ENCODE results near the gene DDAH2.

The DDAH2 gene

DNA sequence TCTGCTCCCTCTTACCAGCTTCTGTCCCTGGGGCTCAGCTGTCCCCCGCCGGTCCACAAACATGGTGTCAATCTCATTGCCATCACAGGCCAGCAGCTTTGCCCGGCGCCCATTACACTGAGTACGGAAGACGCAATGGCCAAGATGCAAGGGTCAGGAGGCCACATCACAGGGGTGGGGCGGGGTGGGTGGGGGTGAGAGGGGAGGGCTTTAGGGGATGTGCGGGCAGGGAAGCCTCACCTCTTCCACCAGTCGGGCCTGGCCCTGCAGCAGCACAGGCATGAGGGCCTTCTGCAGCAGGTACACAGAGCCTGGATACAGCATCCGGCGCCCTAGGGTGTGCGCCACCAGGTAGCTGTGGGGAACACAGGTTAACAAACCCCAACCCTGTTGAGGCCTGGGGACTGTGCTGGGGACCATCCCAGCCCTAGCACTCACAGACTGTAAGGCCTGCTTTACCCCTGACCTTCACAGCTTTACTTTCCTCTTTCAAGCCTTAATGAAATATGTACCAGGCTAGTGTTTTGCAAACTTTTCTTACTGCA is 37.5 kb downstream of the DDAH2 start:
- no peak for DNase-seq (ENCODE audit: low read depth in 4 of 4, low spot score in 1 of 4)

DNA sequence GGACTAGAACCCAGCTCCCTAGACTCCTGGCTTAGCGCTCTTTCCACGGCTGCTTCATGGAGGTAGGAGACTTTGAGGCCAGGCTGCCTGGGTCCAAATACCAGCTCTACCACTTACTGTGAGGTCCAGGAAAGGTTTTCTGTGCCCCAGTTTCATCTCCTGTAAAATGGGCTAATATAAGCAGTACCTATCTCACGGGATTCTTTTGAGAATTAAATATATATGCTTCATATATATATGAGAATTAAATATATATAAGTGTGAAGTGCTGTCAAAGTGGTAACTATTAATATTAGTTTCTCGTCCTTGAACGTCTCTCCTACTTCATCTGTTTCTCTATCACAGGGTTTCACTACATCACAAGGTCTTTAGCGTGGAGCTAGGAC is 38.0 kb downstream of the DDAH2 start:
- no peak for DNase-seq (ENCODE audit: low read depth in 4 of 4, low spot score in 1 of 4)

DNA sequence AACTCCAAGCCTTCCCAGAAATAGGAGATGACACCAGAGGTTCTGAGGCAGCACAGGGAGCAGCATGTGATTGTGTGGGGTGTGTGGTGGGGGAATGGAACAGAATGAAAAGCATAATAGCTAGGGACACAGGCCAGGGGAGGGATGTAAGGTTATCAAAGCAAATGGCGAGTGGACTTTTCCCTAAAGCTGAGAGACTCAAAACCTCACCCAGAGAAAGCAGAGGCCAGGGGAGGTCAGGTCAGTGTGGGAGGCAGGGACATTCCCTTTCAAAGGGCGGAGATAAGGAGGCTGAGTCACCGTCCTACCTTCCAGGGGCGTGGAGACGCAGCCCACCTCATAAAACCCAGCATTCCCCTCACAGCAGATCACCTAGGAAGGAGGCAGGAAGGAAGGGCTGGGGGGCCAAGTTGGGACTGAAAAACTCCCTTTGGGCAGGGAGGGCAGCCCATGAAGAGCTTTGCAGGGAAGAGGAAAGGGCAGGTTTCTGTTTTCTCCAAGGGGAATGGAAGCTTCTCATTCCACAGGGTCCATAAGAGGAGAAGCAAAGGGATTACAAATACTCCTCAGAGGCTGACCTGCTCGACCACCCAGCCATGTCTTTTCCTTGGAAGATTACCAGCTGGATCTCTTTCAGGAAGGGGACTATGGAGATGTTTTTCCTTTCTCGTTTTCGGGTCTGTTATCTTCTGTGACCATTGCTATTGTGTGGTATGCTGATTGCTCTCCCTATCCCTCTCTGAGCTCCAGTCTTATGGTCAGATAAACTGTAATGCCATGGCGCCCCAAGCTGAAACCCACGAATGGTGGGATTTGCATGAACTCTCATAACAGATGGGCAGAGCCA is 38.6 kb downstream of the DDAH2 start:
- no peak for DNase-seq (ENCODE audit: low read depth in 4 of 4, low spot score in 1 of 4)

DNA sequence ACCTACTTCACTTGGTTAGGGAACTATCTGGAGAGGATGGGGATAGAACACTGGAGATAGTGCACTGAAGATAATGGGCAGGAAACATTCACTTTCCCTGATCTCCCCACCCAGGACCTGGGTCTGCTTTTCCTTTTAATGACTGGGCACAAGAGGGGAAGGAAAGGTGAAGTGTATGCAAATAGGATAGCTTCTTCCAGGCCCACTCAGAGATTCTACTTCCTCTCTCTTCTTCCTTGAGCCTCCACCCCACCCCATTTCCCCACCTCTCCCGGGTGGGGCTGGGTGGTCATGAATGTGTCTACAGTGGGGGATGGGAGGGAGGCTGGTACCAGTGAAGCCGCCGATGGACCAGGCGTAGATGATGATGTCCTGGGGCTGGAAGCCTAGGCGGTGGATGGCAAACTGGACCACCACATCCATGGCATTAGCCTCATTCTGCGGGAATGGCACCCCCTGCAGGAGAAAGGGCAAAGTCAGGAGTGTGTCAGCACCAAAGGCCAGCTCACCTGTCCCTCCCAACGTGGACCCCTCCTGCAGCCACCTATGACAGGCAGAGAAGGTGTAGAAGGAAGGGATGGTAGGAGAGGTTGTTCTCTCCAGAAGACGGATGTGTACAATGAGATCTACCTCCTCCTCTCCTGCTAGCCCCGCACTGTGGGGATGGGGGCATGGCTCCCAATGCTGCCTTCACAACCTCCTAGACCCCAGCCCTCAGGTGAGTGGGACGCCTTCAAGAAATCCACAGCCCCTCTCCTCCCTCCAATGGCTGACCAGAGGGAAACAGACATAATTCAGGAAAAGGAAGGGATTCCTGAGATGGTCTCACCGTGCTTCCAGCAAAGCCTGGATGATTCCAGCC is 39.6 kb downstream of the DDAH2 start:
- no peak for DNase-seq (ENCODE audit: low read depth in 4 of 4, low spot score in 1 of 4)

DNA sequence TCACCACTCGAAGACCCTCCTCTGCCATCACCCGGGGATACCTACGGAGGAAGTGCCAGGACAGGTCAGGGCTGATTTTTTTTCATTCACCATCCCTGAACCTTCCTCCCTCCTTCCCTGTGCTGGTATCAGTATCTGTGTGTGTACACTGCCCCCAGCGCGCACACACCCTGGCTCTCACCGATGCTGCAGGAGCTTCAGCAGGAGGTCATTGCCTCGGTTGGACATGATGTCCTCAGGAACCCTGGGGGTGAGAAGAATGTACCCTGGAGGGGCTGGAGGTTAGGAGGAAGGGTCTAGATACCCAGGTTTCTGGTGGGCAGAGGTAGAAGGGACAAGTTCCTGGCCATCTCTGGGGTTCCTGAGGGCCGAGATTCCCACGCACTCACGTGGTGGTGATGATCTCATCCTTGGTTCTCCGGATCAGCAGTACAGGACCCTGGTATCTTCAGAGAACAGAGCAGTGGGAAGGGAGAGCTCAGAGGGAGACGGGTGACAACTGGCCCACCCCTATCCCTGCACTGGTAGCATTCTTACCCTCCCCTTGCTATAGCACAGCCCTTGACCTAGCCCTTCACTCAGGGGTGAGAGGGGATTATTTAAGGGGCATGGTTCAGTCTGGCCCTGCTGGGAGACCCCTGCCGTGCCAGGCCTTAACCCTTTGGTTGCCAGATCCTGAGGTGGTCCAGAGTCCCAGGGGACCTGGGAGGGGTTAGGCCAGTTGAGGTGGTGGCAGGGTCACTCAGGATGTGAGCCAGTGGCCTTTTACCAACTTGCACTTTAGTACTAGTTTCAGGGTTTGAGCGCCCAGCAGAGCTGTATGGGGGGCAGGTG is 41.0 kb downstream of the DDAH2 start:
- no peak for DNase-seq (ENCODE audit: low read depth in 4 of 4, low spot score in 1 of 4)

DNA sequence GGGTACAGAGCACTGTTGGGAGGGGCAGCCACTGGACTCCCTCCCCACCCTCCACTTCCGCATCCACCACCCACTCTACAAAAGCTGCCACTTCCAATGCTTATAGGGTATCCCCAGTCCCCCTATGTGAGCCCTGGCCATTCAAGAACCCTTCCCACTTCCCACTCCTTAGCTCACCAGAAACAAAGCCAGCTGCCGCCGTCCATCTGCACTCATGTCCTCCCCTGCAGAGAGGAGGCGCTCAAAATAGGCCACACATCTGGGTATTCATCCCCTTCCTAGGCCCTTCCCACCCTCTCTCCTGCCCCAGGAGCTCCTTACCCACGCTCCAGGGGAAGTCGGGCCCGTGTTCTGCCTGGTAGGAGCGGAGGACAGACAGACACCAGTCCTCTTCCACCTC is 41.8 kb downstream of the DDAH2 start:
- DNase-seq (ENCODE audit: low read depth in 4 of 4, low spot score in 1 of 4) = no peak

DNA sequence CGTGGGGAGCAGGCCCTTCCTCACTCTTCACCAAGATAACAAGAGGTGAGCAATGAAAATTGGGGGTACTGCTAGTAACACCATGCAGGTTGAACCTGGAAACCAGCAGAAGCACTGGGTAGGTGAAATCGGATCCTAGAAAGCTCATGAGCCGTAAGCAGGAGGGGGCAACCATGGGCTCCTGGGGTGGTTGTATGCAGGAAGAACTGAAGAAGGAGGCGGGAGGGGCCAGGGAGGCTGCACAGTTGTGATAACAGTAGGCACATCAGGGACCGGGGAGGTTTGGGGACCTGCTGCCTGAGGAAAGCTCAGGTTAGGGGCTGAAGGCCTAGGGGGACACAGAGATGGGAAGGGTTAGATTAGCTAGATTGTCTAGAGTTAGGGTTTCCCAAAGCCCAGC is 42.6 kb downstream of the DDAH2 start:
- DNase-seq (ENCODE audit: low read depth in 4 of 4, low spot score in 1 of 4) = no peak

DNA sequence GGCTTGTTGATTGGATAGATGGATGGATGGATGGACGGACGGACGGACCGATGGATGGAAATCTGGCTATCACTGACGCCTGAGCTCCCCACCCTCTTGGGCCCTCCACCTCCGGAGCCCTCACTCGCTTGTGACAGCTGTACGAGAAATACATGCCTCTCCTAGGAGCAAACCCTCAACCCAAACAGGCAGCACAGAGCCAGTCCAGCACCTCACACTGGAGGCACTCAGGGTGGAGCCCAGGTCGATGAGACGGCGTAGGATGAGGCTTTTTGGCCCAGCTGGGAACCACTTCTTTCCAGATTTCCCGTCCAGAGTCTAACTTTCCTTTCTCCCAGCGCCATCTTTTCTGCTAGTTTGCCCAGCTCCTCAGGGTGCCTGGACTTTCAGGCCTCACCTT is 45.5 kb downstream of the DDAH2 start:
- no peak for DNase-seq (ENCODE audit: low read depth in 4 of 4, low spot score in 1 of 4)

DNA sequence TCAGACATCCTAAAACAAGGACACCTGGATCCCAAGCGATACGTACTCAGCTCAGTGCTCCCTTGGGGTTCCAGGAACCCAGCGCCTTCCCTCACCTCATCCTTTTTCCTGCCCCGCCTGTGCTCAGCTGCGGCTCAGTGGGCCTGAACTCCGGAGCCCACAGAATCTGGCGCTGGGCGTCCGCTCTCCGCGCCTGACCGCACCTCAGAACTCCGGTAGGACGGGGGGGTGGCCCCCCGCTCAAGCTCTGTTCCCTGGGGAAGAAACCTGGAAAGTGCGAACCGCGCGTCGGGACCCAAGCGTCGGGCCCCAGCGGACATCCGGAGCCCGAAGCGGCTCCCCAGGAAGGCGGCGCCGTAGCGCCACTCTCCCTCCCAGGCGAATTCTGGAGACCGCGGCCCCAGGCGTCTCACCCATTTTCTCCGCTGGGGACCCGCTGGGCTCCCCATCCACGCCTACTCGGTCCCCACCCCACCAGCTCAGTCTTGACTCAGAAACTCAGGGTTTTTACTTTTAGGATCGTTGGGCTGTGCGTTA is 47.9 kb downstream of the DDAH2 start:
- DNase-seq (ENCODE audit: low read depth in 4 of 4, low spot score in 1 of 4) = no peak

DNA sequence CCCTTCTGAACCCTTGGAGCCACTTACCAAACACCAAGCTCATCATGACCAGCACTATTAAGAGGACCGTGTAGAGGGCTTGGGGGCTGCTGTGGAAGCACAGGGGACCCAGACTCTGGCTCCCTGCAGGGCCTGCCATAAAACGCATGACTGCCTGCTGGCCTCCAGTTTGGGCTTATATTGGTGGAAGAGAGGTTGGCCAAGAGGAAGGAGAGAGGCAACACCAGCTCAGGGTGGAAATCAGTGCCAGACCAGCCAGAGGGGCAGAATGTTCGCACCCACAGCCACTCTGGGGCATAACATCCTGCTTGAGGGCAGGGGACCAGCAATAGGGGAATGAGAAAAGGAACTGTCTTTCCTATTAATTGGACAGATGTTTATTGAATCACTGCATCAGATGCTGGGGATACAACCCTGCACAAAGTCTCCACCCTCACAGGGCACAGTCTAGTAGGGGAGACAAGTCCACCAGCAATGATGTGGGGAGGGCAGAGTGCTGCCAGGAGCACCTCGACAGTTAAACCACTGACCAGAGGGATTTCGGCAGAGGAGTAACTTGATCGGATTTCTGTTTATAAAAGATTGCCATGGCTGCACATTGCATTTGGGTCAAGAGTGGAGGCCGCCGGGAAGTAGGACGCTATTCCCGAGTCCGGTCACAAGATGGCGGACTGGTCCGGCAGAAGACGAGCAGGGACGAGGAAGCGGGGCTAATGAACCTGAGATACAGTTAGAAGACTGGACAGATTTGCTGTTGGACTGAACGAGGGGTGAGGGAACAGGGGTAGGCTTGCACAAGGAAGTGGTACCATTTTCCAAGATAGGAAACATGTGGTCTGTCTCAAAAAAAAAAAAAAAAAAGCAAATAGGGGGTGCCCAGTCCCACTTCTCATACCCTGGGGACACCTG is 48.6 kb downstream of the DDAH2 start, which contains the start of gene LY6G5C:
LY6G5C (minus strand) TSS at position 842 of the 909 bp plus-strand sequence; CDS start at position 148, 694 bp downstream.
- DNase-seq (ENCODE audit: low read depth in 4 of 4, low spot score in 1 of 4) = peak in 2 of 4 experiments; percentile 43

DNA sequence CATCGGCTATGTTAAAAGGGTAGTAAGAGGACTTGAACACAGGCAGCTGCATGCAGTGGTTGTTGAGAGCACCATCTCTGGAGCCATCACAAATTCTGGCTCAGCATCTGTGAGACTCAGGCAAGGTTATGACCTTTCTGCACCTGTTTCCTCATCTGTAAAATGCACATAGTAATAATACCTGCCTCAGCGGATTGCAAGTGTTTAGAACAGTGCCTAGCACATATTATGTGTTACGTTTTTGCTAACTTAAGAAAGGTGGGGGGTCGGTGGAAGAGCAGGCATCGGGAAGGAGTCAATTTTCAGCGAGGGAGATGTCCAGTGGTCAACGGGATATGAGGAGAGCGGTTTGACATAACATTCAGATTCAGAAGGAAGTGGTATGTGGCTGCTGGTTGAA is 51.1 kb downstream of the DDAH2 start:
- DNase-seq (ENCODE audit: low read depth in 4 of 4, low spot score in 1 of 4) = no peak
